ENCODE measurements around the gene DEGS2.

GRCh38 chr14:100190126-100190525, 30.7 kb upstream of the DEGS2 start:
- TF ChIP-seq CREB1 (CRISPR knock-in tag; IDR thresholded peaks at IDR 0.05) (no peak), ATF2 (CRISPR knock-in tag; IDR thresholded peaks at IDR 0.05; ENCODE audit: borderline replicate concordance, low read depth) (no peak), CTCF (IDR thresholded peaks at IDR 0.05) (no peak), NFYB (CRISPR knock-in tag; conservative IDR thresholded peaks at IDR 0.05; ENCODE audit: low read depth) (no peak), JUN (CRISPR knock-in tag; IDR thresholded peaks at IDR 0.05) (no peak), FOXP1 (CRISPR knock-in tag; IDR thresholded peaks at IDR 0.05; ENCODE audit: borderline replicate concordance) (no peak)

Measured in WTC11 (cell line).